Liver (tissue), 9 donors: ENCODE results near the gene ACSBG1. TPM values are rescaled to one million over a fixed set of nuclear protein-coding genes. Genes with fewer than 3 reads are reported as not detected.

ENCODE experiments used
- DNase-seq: peaks from one replicate; pipeline ENCODE4 v3.0.0-alpha.2; 2017; ENCODE audit warnings: low spot score
- H3K27ac ChIP-seq, 2 donors: one replicate each; pipeline ENCODE4 v1.7.0; 2013; ENCODE audit warnings: inconsistent platforms in 2 of 2, low read length in 2 of 2, control low read depth in 1 of 2, low read depth in 1 of 2, mild to moderate bottlenecking in 1 of 2
- H3K27me3 ChIP-seq, 4 donors: one replicate each; pipeline versions ENCODE4 v1.6.1 to v1.7.0; 2013; ENCODE audit warnings: low read length in 3 of 4, inconsistent platforms in 1 of 4, mild to moderate bottlenecking in 1 of 4, moderate library complexity in 1 of 4; ENCODE audit not compliant: control insufficient read depth in 4 of 4, insufficient read depth in 4 of 4
- H3K36me3 ChIP-seq, 4 donors: one replicate each; pipeline versions ENCODE4 v1.6.1 to v1.7.0; 2013; ENCODE audit warnings: low read length in 3 of 4, mild to moderate bottlenecking in 3 of 4, low read depth in 1 of 4, moderate library complexity in 1 of 4; ENCODE audit not compliant: control insufficient read depth in 4 of 4, insufficient read depth in 3 of 4
- H3K4me1 ChIP-seq, 4 donors: one replicate each; pipeline versions ENCODE4 v1.6.1 to v1.7.0; 2013; ENCODE audit warnings: low read length in 3 of 4, mild to moderate bottlenecking in 3 of 4, moderate library complexity in 1 of 4; ENCODE audit not compliant: control insufficient read depth in 4 of 4, insufficient read depth in 4 of 4
- H3K4me3 ChIP-seq, 3 donors: one replicate each; pipeline versions ENCODE4 v1.6.1 to v1.7.0; 2013; ENCODE audit warnings: low read length in 3 of 3, control low read depth in 1 of 3, low read depth in 1 of 3, mild to moderate bottlenecking in 1 of 3
- H3K9ac ChIP-seq, 2 donors: one replicate each; pipeline ENCODE4 v1.7.0; 2013; ENCODE audit warnings: low read length in 2 of 2, mild to moderate bottlenecking in 2 of 2, moderate library complexity in 2 of 2, control low read depth in 1 of 2, low read depth in 1 of 2
- H3K9me3 ChIP-seq, 4 donors: one replicate each; pipeline versions ENCODE4 v1.6.1 to v1.7.0; 2013; ENCODE audit warnings: low read length in 3 of 4; ENCODE audit not compliant: control insufficient read depth in 4 of 4
- GABPA ChIP-seq, 2 donors: IDR thresholded peaks in 1 of 2; conservative IDR thresholded peaks in 1 of 2; 2 replicates each; pipeline ENCODE4 v1.6.1; 2016; ENCODE audit warnings: antibody characterized with exemption in 2 of 2, mild to moderate bottlenecking in 1 of 2, moderate library complexity in 1 of 2
- MAX ChIP-seq: IDR thresholded peaks from 2 replicates; pipeline ENCODE4 v1.6.1; 2016; ENCODE audit warnings: antibody characterized with exemption
- RAD21 ChIP-seq, 2 donors: IDR thresholded peaks; 2 replicates each; pipeline ENCODE4 v1.6.1; 2016; ENCODE audit warnings: antibody characterized with exemption in 2 of 2, mild to moderate bottlenecking in 2 of 2
- RXRA ChIP-seq, 2 donors: IDR thresholded peaks; 2 replicates each; pipeline ENCODE4 v1.6.1; 2017 to 2018; ENCODE audit warnings: antibody characterized with exemption in 2 of 2, mild to moderate bottlenecking in 1 of 2
- TAF1 ChIP-seq: conservative IDR thresholded peaks from 2 replicates; pipeline ENCODE4 v1.6.1; 2016; ENCODE audit warnings: antibody characterized with exemption, mild to moderate bottlenecking
- YY1 ChIP-seq: IDR thresholded peaks from 2 replicates; pipeline ENCODE4 v1.6.1; 2016; ENCODE audit warnings: antibody characterized with exemption, mild to moderate bottlenecking
- WGBS: extraction: QIAGEN DNeasy Blood & Tissue Kit; methylation state at CpG from one replicate; pipeline ENCODE4 v1.1.7; 2013; 5-methylcytosine and 5-hydroxymethylcytosine counted together
- polyA plus RNA-seq, 2 donors: library from polyadenylated mRNA; stranded (reverse) in 1 of 2; unstranded in 1 of 2; fragments of 200-250 nt in 1 of 2; fragments of >200 nt in 1 of 2; fragmentation: Nextera tagmentation in 1 of 2; extraction: Ambion mirVana in 1 of 2; gene quantifications; one replicate each; pipeline versions ENCODE4 v1.2.1 to v1.2.3, GENCODE V29; 2013 to 2015
- total RNA-seq, 2 donors: library from RNA; depleted of rRNA; stranded (reverse); fragments of >200 nt; gene quantifications; one replicate each; pipeline ENCODE4 v1.2.3, GENCODE V29; 2014
- TF ChIP-seq, protein P1 (sequence below): IDR thresholded peaks from 2 replicates; pipeline ENCODE4 v1.6.1; 2016; ENCODE audit warnings: antibody characterized with exemption, mild to moderate bottlenecking
- TF ChIP-seq, protein P2 (sequence below): fragments of 150-350 bp; IDR thresholded peaks from 2 replicates; pipeline ENCODE4 v1.5.1; 2017; ENCODE audit warnings: improper control_type of control experiment, low read depth, low read length; ENCODE audit not compliant: missing input control
- donor health status: healthy.
- donor health status: healthy.
- donor health status: healthy.
- donor health status: healthy.
- donor health status: healthy.

Gene ACSBG1
- total and polyA plus RNA-seq, 4 donors = under 0.01 to 3.8 (median 0.15) TPM

GRCh38 chr15:78257681-78258080 lies 23.3 kb upstream of the ACSBG1 start (continued):
- TF ChIP-seq, protein P1, sequence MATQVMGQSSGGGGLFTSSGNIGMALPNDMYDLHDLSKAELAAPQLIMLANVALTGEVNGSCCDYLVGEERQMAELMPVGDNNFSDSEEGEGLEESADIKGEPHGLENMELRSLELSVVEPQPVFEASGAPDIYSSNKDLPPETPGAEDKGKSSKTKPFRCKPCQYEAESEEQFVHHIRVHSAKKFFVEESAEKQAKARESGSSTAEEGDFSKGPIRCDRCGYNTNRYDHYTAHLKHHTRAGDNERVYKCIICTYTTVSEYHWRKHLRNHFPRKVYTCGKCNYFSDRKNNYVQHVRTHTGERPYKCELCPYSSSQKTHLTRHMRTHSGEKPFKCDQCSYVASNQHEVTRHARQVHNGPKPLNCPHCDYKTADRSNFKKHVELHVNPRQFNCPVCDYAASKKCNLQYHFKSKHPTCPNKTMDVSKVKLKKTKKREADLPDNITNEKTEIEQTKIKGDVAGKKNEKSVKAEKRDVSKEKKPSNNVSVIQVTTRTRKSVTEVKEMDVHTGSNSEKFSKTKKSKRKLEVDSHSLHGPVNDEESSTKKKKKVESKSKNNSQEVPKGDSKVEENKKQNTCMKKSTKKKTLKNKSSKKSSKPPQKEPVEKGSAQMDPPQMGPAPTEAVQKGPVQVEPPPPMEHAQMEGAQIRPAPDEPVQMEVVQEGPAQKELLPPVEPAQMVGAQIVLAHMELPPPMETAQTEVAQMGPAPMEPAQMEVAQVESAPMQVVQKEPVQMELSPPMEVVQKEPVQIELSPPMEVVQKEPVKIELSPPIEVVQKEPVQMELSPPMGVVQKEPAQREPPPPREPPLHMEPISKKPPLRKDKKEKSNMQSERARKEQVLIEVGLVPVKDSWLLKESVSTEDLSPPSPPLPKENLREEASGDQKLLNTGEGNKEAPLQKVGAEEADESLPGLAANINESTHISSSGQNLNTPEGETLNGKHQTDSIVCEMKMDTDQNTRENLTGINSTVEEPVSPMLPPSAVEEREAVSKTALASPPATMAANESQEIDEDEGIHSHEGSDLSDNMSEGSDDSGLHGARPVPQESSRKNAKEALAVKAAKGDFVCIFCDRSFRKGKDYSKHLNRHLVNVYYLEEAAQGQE = no peak
- TF ChIP-seq RXRA (IDR thresholded peaks at IDR 0.05) = no peak

DNA sequence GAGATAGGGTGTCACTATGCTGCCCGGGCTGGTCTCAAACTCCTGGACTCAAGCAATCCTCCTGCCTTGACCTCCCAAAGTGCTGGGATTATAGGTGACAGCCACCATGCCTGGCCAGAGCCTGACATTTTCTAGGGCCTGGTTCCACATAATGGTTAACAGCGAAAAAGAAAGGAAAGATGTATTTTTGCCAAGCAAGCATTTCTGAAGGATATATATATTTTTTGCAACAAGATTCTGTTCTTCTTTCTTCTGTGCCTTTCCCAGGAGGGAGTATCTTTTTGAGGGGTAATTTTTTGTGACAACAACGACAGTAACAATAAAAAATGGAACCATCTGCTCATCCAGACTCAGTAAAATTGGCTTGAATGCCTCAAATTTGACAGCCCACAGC lies 21.7 kb upstream of the ACSBG1 start:
- Histone ChIP-seq H3K9ac (no peak overlapping the region), H3K4me1 (no peaks in the 10 kb centered on the region), H3K4me3 (no peak overlapping the region), H3K36me3 (no peaks in the 10 kb centered on the region), H3K27me3 (no peaks in the 10 kb centered on the region), H3K27ac (no peak overlapping the region), H3K9me3 (no peaks in the 10 kb centered on the region)
- no peak for TF ChIP-seq RAD21 (IDR thresholded peaks at IDR 0.05)
- TF ChIP-seq GABPA (IDR thresholded peaks at IDR 0.05 in 1 of 2, conservative IDR thresholded peaks at IDR 0.05 in 1 of 2) = no peak
- no peak for TF ChIP-seq TAF1
- TF ChIP-seq, protein P2, sequence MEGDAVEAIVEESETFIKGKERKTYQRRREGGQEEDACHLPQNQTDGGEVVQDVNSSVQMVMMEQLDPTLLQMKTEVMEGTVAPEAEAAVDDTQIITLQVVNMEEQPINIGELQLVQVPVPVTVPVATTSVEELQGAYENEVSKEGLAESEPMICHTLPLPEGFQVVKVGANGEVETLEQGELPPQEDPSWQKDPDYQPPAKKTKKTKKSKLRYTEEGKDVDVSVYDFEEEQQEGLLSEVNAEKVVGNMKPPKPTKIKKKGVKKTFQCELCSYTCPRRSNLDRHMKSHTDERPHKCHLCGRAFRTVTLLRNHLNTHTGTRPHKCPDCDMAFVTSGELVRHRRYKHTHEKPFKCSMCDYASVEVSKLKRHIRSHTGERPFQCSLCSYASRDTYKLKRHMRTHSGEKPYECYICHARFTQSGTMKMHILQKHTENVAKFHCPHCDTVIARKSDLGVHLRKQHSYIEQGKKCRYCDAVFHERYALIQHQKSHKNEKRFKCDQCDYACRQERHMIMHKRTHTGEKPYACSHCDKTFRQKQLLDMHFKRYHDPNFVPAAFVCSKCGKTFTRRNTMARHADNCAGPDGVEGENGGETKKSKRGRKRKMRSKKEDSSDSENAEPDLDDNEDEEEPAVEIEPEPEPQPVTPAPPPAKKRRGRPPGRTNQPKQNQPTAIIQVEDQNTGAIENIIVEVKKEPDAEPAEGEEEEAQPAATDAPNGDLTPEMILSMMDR = no peak
- TF ChIP-seq YY1 = no peak
- WGBS = 86% methylated on average over 3 of the region's 3 CpGs
- no peak for DNase-seq

- Histone ChIP-seq H3K9ac (no peak overlapping the region), H3K9me3 (no peaks in the 10 kb centered on the region), H3K4me1 (no peaks in the 10 kb centered on the region), H3K4me3 (no peak overlapping the region), H3K27ac (no peak overlapping the region), H3K27me3 (no peaks in the 10 kb centered on the region), H3K36me3 (no peaks in the 10 kb centered on the region)
- TF ChIP-seq, protein P2 = no peak
- TF ChIP-seq, protein P1 = no peak
- no peak for TF ChIP-seq MAX
- no peak for DNase-seq
- WGBS = 97% methylated on average over 1 of the region's 1 CpG
Observed at GRCh38 chr15:78255421-78256043, 21.2 kb upstream of the ACSBG1 start.
